Measurements from ENCODE around the gene VCL. TPM values are rescaled to one million over a fixed set of nuclear protein-coding genes. Genes with fewer than 3 reads are reported as not detected.

The VCL gene
- total and polyA plus RNA-seq, 12 donors = 14.3 to 90.7 (median 43.2) TPM

- no peak for DNase-seq
- intact Hi-C loops (cut with DNase I) = no loop called here
- TF ChIP-seq POLR2A (IDR thresholded peaks at IDR 0.05) = no peak
- TF ChIP-seq CTCF (IDR thresholded peaks at IDR 0.05) = no peak
- H3K4me1 ChIP-seq (replicated peaks in 1 of 2) = peaks cover 0 to 9% of the 10 kb centered on the region in 2 donors
- no peaks in the 10 kb centered on the region for H3K36me3 ChIP-seq (replicated peaks in 1 of 2)
- whole genome bisulfite sequencing, 4 donors = 79 to 85% (median 84%) methylated on average over 5 of the region's 5 CpGs
- no peaks in the 10 kb centered on the region for H3K27me3 ChIP-seq
- H3K4me3 ChIP-seq = no peak overlapping the region
- H3K9me3 ChIP-seq (replicated peaks in 1 of 3) = no peaks in the 10 kb centered on the region
- H3K27ac ChIP-seq = no peak overlapping the region
Measured at GRCh38 chr10:73969224-73969841, 28.6 kb upstream of the VCL start.

- Histone ChIP-seq H3K4me1 (replicated peaks in 1 of 2) (peaks cover 0 to 6% of the 10 kb centered on the region in 2 donors), H3K4me3 (no peak overlapping the region), H3K27ac (no peak overlapping the region), H3K9me3 (replicated peaks in 1 of 3) (no peaks in the 10 kb centered on the region), H3K36me3 (replicated peaks in 1 of 2) (no peaks in the 10 kb centered on the region), H3K27me3 (no peaks in the 10 kb centered on the region)
- no peak for DNase-seq
- WGBS, 4 donors = 75 to 84% (median 81%) methylated on average over 2 of the region's 2 CpGs
- TF ChIP-seq POLR2A (IDR thresholded peaks at IDR 0.05) = no peak
- intact Hi-C loops (cut with DNase I) = no loop called here
Measured at GRCh38 chr10:73970845-73971244, 27.1 kb upstream of the VCL start.

GRCh38 chr10:73971636-73972354 is 26.1 kb upstream of the VCL start:
- Histone ChIP-seq H3K4me1 (replicated peaks in 1 of 2) (peaks cover 0 to 6% of the 10 kb centered on the region in 2 donors), H3K36me3 (replicated peaks in 1 of 2) (no peaks in the 10 kb centered on the region), H3K9me3 (replicated peaks in 1 of 3) (no peaks in the 10 kb centered on the region), H3K27me3 (no peaks in the 10 kb centered on the region), H3K4me3 (no peak overlapping the region), H3K27ac (no peak overlapping the region)
- intact Hi-C loops (cut with DNase I) = no loop called here
- TF ChIP-seq POLR2A (IDR thresholded peaks at IDR 0.05) (no peak), CTCF (IDR thresholded peaks at IDR 0.05) (no peak)
- WGBS, 4 donors = 77 to 92% (median 89%) methylated on average over 2 of the region's 2 CpGs
- DNase-seq = no peak

- intact Hi-C loops (cut with DNase I) = no loop called here
- no peaks in the 10 kb centered on the region for H3K9me3 ChIP-seq (replicated peaks in 1 of 3)
- DNase-seq = no peak
- no peak overlapping the region for H3K4me3 ChIP-seq
- no peaks in the 10 kb centered on the region for H3K27me3 ChIP-seq
- no peaks in the 10 kb centered on the region for H3K36me3 ChIP-seq (replicated peaks in 1 of 2)
- no peaks in the 10 kb centered on the region for H3K4me1 ChIP-seq (replicated peaks in 1 of 2)
- H3K27ac ChIP-seq = no peak overlapping the region
- no peak for TF ChIP-seq CTCF (IDR thresholded peaks at IDR 0.05)
- no peak for TF ChIP-seq POLR2A (IDR thresholded peaks at IDR 0.05)
- 89 to 100% (median 94%) methylated on average over 2 of the region's 2 CpGs for WGBS, 4 donors
Measured at GRCh38 chr10:73973427-73973826, 24.5 kb upstream of the VCL start.
